LNCaP clone FGC (cell line): ENCODE results near the gene CMC1.

Experiments used
- DNase-seq: peaks from one replicate; pipeline ENCODE4 v3.0.0-alpha.2; 2011; ENCODE audit warnings: low read depth
- H3K4me3 ChIP-seq: 2 replicates; pipeline ENCODE4 v1.5.1; 2011; ENCODE audit warnings: mild to moderate bottlenecking, low read depth, low read length, control low read depth
- CTCF ChIP-seq: IDR thresholded peaks from 2 replicates; pipeline ENCODE4 v1.5.1; 2012; ENCODE audit warnings: mild to moderate bottlenecking; ENCODE audit not compliant: control insufficient read depth, insufficient read depth; ENCODE audit errors: extremely low read depth

CMC1 gene

GRCh38 chr3:28315711-28316110 is 74.3 kb downstream of the CMC1 start:
- DNase-seq: no peak
- TF ChIP-seq CTCF: no peak

GRCh38 chr3:28316226-28316625 is 74.8 kb downstream of the CMC1 start:
- no peak for DNase-seq
- no peak overlapping the region for H3K4me3 ChIP-seq
- no peak for TF ChIP-seq CTCF

More at GRCh38 chr3:28315711-28316110, 74.3 kb downstream of the CMC1 start:
- no peak overlapping the region for H3K4me3 ChIP-seq

GRCh38 chr3:28317438-28318022 is 76.1 kb downstream of the CMC1 start:
- H3K4me3 ChIP-seq: no peak overlapping the region
- DNase-seq: no peak
- peak; percentile 56 for TF ChIP-seq CTCF

- no peak for TF ChIP-seq CTCF
- DNase-seq: no peak
- no peak overlapping the region for H3K4me3 ChIP-seq
Observed at GRCh38 chr3:28320981-28321380, 79.6 kb downstream of the CMC1 start.

GRCh38 chr3:28322464-28322863 is 81.0 kb downstream of the CMC1 start:
- TF ChIP-seq CTCF: no peak
- no peak for DNase-seq
- H3K4me3 ChIP-seq: no peak overlapping the region

GRCh38 chr3:28326458-28326926 is 85.1 kb downstream of the CMC1 start:
- DNase-seq: no peak
- H3K4me3 ChIP-seq: no peak overlapping the region
- no peak for TF ChIP-seq CTCF
